HG03280 (cell line): Measurements from ENCODE around the gene WSCD1.

ENCODE experiments used
- ATAC-seq: cut with Tn5 transposase; IDR thresholded peaks from one replicate; pipeline ENCODE4 v1.9.1; 2021; ENCODE audit warnings: mild to moderate bottlenecking, moderate library complexity; ENCODE audit not compliant: unreplicated experiment

WSCD1 gene

GRCh38 chr17:6069539-6070429, at the start of gene WSCD1:
Gene WSCD1 (plus strand): TSS chr17:6070379. CDS start chr17:6080659, 10,280 bp downstream.
- no peak for ATAC-seq

DNA sequence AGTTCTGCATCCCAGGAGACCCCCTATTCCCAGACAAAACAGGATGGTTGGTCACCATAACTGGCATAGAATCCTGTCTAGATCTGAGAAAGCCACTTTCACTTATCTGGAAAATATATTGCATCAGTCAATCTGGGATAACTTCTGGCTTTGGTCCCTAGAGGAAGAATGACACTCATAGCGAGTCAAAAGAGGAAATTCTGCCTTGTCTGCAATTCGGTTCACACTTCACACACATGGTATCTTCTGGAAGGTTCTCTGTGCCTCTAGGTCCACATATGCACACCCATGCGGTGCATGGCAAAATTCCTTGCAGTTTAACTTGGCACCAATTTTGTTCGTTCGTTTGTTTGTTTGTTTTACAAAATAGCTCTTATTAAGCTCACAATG, 49.2 kb upstream of the WSCD1 start:
- no peak for ATAC-seq

- no peak for ATAC-seq
Observed at GRCh38 chr17:6021627-6022026, 48.6 kb upstream of the WSCD1 start.

DNA sequence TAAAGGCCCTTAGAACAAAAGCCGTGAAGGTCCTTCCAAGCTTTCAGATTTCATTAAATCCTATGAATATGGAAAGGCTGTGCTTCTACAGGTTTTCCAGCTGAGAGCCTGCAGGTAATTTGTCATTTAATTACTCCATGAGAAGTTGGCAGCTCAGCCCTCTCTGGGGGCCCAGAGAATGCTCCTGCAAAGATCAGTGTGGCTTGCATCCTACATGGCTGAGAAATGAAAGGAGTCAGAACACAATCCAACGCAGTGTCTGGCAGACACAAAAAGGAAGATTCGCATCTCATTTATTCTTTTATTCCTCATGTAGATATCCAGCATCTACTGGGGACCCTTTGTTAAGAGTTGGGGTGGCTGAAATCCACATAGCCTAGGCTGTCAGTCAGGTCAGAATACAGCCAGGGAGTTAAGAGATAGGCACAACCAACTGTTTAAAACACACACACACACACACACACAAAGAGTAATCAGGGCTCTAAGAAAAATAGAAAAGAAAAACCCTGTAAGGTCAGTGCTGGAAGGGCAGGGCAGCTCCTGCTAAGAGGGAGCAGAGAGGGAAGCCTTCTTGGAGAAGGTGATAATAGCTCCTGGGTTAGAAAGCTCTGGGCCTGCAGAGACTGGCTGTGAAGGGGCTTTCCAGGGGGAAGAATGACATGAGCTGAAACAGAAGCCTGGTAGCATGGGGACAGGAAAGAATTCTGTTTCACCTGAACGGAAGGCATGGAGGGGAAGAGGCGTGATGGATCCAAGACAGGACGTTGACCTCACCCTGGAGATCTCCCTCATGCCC, 46.9 kb upstream of the WSCD1 start:
- no peak for ATAC-seq

DNA sequence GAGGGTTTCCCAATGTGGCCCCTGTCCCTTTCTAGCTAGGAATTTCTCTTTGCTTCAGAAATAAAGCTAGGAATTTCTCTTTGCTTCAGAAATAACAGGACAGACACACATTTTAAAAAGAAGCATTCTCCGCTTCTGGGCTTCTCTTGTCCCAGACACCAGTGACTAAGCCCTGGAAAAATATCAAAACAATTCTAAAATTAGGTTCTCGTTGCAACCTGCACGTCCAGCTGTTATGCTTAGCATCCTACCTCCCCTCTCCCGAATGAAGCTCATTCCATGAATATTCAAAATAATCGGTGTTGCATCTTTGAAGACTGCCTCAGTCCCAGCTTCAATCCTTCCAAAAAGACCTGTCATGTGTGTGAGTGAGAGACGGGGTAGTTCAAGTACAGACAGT, 45.6 kb upstream of the WSCD1 start:
- no peak for ATAC-seq

DNA sequence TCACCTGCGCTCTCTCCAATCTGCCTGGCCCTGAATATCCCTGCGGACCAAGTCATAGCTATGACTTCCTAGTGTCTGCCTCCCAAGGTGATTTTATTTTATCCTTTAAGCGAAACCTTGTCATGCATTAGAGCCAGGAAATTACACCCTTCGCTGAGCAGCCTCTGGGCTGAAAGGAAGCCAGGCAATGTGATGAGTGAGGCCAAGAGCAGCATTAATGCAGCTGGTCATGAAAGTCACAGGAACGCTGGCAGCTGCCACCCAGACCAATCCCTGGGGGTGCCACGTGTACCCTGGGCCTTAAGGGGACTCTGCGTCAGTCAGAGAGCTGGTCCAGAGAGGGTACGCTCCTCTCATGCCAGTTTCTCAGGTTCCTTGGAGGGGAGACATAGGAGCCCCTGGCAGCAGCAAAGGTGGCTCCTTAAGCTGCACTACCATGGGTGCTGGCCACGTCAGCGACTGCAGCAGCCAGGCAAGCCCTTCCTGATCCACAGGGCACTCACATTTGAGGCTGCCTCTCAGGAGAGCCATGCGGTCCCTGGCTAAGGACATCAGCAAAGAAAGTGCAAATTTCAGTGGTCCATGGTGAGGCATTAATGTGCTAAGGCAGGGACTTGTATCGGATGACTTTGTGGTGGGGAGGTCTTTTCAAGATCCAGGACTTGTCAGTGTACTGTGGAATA, 42.7 kb upstream of the WSCD1 start:
- ATAC-seq = no peak

- no peak for ATAC-seq
Observed at GRCh38 chr17:6028294-6028693, 41.9 kb upstream of the WSCD1 start.

DNA sequence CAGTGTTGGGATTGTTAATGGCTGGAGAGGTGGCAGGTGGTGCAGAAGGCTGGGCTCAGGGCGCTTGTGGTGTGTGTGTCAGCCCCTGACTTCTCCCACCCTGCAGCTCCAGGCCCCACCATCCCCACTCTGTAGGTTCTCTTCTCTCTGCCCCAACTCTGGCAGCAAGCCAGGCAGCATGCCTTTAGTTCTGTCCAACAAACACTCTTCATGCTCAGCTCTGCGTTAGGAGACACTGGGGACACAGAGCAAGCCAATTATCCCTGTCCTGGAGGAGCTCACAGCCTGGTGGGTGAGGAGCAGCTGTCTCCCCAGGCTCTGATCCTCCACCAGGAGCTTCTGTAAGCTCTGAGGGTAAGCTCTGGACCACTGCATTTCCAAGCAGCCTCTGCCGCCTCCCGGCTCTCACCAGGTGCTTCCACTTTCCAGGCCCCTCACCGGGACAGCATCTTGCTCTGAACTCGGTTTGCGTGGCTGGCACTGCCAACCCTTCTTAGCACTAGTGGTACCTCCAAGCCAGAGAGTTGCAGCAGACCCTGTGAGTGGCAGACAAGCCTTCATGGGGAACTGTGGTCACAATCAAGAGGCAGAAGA, 34.3 kb upstream of the WSCD1 start:
- no peak for ATAC-seq

DNA sequence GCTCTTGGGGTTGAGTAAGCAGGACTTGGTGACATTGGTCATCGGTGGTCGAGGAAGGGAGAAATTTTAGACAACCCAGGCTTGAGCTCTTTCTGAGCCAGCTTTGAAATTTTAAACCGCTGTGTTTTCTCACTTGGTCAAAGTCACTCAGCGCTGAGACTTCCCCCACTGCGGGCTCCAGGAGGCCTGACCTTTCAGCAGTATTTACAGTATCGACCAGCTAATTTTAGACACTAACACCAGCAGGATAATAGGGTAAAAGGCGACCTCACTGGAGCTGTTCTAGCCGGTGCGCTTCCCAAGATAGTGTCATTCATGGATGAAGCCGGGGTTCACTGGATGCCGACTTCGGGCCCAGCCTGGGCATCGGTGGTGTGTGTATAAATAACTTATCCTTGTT, 29.7 kb upstream of the WSCD1 start:
- ATAC-seq = no peak

DNA sequence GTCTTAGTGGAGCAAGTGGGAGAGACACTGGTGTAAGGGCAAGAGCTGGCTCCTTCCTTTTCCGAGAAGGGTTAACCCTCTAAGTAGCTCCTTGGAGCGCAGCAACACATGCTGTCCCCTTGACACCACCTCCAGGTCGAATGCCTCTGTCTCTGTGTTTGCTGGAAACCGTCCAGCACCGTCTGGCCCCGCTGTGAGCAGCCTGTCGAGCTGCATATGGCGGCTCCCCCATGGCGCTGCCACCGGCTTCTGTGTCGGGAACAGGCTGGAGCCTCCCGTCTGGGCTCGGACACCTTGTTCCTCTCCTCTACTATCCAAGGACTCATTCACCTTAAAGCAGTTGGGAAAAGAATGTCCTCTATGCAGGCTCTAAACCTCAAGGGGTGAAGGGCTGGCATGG, 28.9 kb upstream of the WSCD1 start:
- no peak for ATAC-seq

DNA sequence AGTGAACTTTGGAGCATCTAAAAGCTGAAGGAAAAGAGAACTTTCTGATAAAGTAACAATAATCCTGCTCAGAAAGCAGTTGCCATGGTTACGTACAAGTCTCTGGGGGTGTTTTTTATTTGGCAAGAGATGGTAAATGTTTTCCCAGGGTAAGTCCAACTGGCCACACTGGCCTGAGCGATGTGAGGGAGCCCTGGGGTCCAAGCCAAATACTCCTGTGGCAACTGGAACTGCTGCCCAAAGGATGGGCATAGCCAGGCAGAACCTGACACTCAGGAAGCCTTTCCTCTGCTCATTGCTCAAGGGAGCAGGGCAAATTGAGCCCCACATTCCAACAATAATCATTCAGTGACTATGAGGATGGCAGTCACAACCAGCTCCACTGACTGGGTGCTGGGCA, 26.8 kb upstream of the WSCD1 start:
- ATAC-seq = no peak

- no peak for ATAC-seq
Observed at GRCh38 chr17:6044261-6044660, 25.9 kb upstream of the WSCD1 start.

DNA sequence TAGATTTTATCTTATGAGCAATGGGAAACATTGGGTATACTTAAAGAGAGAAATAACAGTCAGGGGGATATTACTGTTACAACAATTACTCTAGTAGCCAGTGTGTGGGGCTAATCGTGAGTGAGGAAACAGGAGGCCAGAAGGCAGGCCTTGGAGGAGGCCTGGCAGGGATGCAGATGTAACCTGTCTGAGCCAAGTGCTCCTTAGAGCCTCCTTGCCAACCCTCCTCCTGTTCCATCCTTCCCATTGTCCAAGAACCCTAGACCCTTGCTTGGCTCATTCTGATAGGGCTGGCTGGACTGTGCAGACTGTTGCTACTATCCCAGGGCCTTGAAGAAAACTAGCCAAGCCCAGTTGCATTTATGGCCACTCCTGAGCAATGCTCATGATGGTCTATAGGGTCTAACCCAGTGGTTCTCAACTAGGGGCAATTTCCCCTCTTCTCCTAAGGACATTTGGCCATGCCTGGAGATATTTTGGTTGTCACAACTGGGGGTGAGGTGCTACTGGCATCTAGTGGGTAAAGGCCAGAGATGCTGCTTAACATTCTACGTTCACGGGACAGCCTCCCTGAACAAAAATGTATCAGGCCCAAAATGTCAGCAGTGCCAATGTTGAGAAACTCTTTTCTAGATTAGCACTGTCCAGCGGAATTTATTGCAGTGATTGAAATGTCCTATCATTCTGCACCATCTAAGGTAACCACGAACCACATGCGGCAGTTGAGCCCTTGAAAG, 24.4 kb upstream of the WSCD1 start:
- ATAC-seq = no peak

GRCh38 chr17:6046431-6046830, 23.7 kb upstream of the WSCD1 start:
- ATAC-seq = no peak

GRCh38 chr17:6046931-6047330, 23.2 kb upstream of the WSCD1 start:
- ATAC-seq = no peak

DNA sequence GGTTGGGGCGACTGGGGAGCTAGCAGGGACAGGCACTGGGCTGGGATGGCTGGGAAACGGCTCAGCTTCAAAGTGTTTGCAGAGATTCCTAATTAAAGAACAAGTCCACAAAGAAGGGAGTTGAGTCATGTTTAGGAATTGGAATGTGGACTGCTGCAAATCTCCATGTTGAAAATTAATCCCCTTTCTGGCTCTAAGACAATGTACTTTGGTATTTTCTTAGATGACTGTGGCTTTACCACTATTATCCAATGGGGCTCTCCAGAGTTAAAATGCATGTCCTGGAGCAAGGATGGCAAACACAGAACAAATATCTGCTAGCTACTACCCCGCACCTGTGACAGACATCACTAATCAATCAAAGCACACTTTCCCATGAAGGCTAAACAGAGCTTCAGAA, 22.2 kb upstream of the WSCD1 start:
- ATAC-seq = no peak

- no peak for ATAC-seq
Observed at GRCh38 chr17:6048486-6048885, 21.7 kb upstream of the WSCD1 start.

- no peak for ATAC-seq
Observed at GRCh38 chr17:6052926-6053325, 17.3 kb upstream of the WSCD1 start.

GRCh38 chr17:6054372-6054771, 15.8 kb upstream of the WSCD1 start:
- no peak for ATAC-seq

GRCh38 chr17:6056104-6056503, 14.1 kb upstream of the WSCD1 start:
- ATAC-seq = no peak
